CD4-positive, alpha-beta T cell treated with Interleukin-17A for 1 hour (primary cell): ENCODE measurements around the gene TIAM2.
A peak's percentile ranks its signal among the peaks of the same experiment; 100 is the strongest.

Experiments used
- DNase-seq: peaks from one replicate; pipeline ENCODE4 v3.0.0-alpha.2; 2020

The TIAM2 gene

GRCh38 chr6:155268088-155268867, 273.2 kb downstream of the TIAM2 start:
- DNase-seq, result peak; percentile 45

DNA sequence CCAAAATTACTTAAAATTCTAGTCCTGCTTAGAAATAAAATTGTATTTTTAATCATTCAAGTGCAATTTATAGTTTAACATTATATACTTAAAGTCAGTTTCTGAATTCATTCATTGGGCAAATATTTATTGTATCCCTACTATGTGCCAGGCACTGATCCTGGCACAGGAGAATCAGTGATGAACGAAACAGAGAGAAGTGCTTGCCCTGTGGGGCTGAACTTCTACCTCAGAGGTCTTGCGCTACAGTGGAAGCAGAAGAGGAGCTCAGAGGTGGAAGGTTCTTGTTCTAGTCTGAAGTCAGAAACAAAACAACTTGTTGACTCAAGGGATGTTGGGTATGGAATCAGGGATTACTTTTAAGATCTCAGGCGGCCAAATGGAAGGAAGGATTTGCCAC, 274.6 kb downstream of the TIAM2 start:
- DNase-seq, result no peak

- DNase-seq, result no peak
These were observed 275.5 kb downstream of the TIAM2 start for GRCh38 chr6:155270561-155271091.

- DNase-seq, result no peak
These were observed 276.0 kb downstream of the TIAM2 start for GRCh38 chr6:155271145-155271544.

DNA sequence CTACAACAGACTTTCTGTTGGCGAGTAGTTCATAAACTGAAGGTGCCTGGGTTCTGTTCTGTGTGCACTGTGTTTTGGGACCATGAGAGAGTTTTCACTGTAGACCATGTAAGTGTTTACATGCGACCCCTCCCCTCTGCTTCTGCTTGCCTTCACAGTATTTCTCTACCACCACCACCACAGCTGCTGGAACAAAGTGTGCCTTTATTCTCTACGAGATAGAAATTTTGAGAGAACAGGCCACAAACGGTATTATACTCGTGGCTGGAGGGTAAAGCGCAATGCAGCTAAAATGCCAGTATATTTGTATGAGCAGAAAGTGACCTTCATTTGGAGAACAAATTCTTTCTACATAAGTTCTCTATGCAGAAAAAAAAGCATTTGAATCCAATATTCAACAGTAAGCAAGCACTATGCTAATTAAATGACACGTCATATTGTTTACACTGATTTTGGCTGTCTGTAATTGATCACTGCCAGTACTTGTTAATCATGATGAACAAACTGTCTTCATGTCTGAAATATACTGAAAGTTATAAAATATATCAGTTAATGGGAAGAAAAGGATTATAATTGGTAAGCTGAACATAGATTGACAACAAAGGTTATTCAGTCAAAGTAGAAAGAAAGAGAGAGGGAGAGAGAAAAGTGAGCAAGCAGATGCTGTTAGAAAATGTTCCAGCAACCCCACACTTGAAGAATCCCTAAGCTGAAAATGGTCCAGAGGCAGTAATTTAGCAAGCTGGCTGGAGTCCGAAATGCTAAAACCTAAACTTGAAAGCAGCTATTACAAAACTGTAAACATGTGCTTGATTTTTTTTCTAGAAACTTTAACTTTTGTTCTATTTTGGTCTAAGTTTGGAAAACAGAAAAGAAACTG, 277.5 kb downstream of the TIAM2 start:
- DNase-seq, result no peak

DNA sequence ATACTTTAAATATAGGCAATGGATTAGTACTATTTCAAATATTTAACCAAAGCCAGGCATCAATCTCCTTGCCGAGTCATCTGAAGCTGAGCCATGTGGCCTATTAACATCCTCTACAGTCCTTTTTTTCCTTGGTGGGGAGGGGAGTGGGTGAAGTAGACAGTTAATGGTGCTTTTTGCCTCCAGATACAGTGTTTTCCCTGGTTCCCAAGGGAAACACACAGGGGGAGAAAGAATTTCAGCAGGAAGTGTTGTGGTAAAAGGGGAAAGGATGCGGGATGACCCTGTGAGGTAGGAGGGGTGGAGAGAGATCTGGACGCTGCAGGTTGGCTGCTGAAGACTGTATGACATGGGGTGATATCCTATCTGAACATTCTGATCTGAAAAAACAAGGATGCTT, 278.3 kb downstream of the TIAM2 start:
- no peak for DNase-seq

DNA sequence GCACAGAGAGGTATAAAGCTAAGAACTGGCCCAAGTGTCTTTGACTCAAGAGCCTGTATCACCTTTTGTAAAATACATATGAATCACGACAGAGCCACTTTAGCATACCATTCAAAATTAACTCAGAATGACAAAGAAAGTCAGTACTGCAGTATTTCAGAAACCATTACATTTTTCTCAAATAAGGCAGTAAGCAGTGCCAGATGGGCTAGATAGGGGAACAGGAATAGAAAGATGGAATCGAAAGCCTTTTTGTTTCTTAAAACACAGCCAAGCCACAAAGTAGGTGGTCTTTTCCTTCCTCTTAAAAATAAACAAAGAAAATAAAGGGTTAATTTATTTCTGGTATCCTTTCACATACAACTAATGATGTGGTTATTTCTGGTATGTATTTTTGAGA, 279.0 kb downstream of the TIAM2 start:
- no peak for DNase-seq

DNA sequence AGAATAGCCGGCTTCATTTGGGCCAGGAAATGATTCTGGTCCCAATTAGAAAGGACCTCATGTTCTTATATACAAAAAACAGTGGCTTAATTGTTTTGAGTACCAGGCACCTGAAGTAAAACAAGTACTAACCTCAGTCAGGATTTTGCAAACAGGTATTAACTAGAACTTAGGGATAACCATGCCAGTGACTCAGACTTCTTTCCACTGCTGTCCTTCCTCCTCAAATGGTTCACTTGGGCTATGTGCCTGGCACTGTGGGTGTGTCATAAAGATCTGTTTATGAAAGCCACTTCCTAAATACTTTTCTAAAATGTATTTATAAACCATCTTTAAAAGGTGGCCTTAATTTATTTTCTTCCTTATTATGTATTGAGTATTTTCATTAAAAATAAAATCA, 279.4 kb downstream of the TIAM2 start:
- no peak for DNase-seq

DNA sequence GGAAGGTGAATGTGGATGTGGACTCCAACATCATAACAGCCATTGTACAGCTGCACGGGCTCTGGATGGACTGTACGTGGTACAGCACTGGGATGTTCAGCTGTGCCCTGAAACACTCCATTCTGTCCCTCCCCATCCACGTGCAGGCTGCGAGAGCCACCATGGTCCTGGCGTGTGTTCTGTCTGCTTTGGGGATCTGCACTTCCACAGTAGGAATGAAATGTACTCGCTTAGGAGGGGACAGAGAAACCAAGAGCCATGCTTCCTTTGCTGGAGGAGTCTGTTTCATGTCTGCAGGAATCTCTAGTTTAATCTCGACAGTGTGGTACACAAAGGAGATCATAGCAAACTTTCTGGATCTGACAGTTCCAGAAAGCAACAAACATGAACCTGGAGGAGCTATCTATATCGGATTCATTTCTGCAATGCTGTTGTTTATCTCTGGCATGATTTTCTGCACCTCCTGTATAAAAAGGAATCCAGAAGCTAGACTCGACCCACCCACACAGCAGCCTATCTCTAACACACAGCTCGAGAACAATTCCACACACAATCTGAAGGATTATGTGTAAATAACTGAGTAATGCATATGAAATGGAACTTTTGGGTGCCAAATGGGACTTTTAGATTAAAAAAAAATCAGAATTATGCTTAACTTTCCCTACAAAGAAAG, 280.8 kb downstream of the TIAM2 start:
- DNase-seq, result no peak

GRCh38 chr6:155276638-155277037, 281.5 kb downstream of the TIAM2 start:
- DNase-seq, result no peak

DNA sequence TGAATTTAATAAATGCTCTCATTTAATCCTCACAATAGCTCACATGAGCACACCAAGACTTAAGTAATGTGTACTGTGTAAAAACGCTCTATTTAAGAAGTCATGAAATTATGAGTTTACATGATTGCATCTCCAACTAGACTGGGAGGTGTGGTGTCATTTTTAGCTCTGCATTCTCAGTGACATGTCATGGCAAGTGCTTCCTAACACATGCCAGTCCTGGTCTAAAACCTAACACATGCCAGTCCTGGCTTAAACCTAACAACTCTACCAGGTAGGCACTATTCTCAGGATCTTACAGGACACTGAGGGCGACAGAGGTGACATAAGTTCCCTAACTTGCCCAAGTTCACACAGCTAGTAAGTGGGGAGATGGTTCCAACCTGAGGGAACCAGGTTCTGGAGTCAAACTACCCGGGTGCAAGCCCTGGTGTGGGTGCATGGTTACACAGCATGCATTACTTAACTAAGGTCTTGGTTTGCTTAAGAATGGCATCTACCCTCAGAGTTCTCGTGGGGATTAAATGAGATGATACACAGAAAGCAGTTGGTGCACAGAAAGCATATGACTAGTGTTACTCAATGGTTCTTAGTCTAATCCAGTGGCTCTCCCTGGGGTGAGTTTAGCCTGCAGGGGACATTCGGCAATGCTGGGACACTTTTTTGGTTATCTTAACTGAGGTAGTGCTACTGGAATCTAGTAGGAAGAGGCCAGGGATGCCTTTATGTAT, 283.4 kb downstream of the TIAM2 start:
- no peak for DNase-seq

DNA sequence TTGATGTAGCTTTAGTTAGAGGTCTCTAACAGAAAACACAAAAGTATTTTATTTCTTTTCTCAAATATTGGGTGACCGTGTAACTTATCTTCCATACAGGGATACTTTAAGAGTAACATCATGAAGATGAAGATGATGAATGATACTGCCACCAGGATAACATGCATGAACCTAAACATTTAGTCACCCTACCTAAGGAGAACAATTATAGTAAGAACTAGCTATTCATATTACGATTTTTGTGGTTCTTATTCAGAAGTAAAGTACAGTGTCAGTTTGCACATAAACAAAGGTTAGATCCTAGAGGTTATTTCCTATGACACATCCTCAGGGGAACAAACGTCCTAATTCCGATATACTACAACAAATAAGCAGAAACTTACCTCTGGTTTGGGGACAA, 289.7 kb downstream of the TIAM2 start:
- no peak for DNase-seq

- DNase-seq, result no peak
These were observed 292.6 kb downstream of the TIAM2 start for GRCh38 chr6:155287762-155288161.

DNA sequence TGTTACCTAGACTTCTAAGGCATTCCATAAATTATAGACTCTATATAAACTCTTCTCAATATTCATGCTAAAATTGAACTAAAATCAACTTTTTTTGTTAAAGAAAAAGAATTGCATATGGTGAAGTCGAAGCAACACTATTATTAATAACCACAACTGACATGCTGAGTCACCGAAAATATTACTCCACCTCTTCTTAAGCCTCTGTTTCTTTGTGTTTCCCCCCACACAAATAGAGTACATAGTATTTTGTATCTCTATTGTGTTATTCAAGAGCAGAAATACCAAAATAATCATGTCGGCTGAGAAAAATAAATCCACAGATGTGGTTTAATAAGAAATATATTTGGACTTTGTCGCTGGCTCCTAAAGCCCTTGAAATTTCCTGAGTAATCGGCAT, 295.4 kb downstream of the TIAM2 start:
- no peak for DNase-seq

- DNase-seq, result no peak
These were observed 296.2 kb downstream of the TIAM2 start for GRCh38 chr6:155291291-155291690.

- no peak for DNase-seq
These were observed 297.6 kb downstream of the TIAM2 start for GRCh38 chr6:155292711-155293110.

DNA sequence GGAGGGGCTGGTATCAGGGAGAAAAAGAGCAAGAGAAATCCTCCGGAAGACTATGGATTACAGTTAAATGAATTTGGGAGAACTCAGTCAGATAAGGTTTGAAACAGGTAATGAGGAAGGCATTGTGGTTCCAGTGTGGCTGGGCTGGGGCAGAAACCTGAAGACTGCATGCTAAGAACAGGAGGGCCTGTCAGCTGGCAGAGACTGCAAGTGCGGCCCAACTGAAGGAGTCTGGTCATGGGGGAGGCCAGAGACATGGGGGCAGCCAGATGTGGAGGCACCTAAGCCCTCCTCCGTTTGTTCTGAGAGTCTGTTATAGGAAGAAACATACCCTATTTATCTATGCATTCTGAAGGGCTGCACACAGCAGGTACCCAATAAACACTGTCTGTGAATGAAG, 302.6 kb downstream of the TIAM2 start:
- no peak for DNase-seq

GRCh38 chr6:155301867-155302266, 306.8 kb downstream of the TIAM2 start:
- no peak for DNase-seq

GRCh38 chr6:155303361-155303870, 308.3 kb downstream of the TIAM2 start:
- no peak for DNase-seq

GRCh38 chr6:155306958-155307357, 311.8 kb downstream of the TIAM2 start:
- no peak for DNase-seq
